Endothelial cell (in vitro differentiated cells): ENCODE data around the gene RPL7A. TPM values are rescaled to one million over a fixed set of nuclear protein-coding genes. Genes with fewer than 3 reads are reported as not detected.

Experiments used
- DNase-seq: peaks from one replicate; pipeline ENCODE4 v3.0.0; 2021; ENCODE audit warnings: low spot score
- H3K27ac Mint-ChIP-seq: one replicate; pipeline ENCODE4 v1.8.0; 2021; ENCODE audit warnings: mixed read lengths, inconsistent platforms; ENCODE audit not compliant: unreplicated experiment
- H3K27me3 Mint-ChIP-seq: one replicate; pipeline ENCODE4 v1.8.0; 2021; ENCODE audit warnings: mild to moderate bottlenecking, moderate library complexity, mixed read lengths, inconsistent platforms; ENCODE audit not compliant: unreplicated experiment
- H3K36me3 Mint-ChIP-seq: one replicate; pipeline ENCODE4 v1.8.0; 2021; ENCODE audit warnings: mild to moderate bottlenecking, low read depth, mixed read lengths, inconsistent platforms; ENCODE audit not compliant: unreplicated experiment
- H3K4me1 Mint-ChIP-seq: one replicate; pipeline ENCODE4 v1.8.0; 2021; ENCODE audit warnings: mild to moderate bottlenecking, mixed read lengths, inconsistent platforms; ENCODE audit not compliant: unreplicated experiment
- H3K4me3 Mint-ChIP-seq: one replicate; pipeline ENCODE4 v1.8.0; 2021; ENCODE audit warnings: mild to moderate bottlenecking, mixed read lengths, inconsistent platforms; ENCODE audit not compliant: unreplicated experiment
- H3K9me3 Mint-ChIP-seq: one replicate; pipeline ENCODE4 v1.8.0; 2021; ENCODE audit warnings: mixed read lengths, inconsistent platforms; ENCODE audit not compliant: unreplicated experiment
- total RNA-seq: library from RNA; stranded (reverse); fragmentation: NEBNext Ultra II Directional; extraction: Animal tissue kit (Norgen Biotek cat#: 25700); gene quantifications from one replicate; pipeline ENCODE4 v1.2.1, GENCODE V29; 2021; ENCODE audit not compliant: unreplicated experiment
- TF ChIP-seq, protein P1 (sequence below): fragments of 200-600 bp; sonication (generic); IDR thresholded peaks from one replicate; pipeline ENCODE4 v1.5.0; 2021; ENCODE audit warnings: antibody characterized with exemption; ENCODE audit not compliant: unreplicated experiment

The RPL7A gene
- total RNA-seq, 1 donor from 2014 or later = 2,006 TPM

DNA sequence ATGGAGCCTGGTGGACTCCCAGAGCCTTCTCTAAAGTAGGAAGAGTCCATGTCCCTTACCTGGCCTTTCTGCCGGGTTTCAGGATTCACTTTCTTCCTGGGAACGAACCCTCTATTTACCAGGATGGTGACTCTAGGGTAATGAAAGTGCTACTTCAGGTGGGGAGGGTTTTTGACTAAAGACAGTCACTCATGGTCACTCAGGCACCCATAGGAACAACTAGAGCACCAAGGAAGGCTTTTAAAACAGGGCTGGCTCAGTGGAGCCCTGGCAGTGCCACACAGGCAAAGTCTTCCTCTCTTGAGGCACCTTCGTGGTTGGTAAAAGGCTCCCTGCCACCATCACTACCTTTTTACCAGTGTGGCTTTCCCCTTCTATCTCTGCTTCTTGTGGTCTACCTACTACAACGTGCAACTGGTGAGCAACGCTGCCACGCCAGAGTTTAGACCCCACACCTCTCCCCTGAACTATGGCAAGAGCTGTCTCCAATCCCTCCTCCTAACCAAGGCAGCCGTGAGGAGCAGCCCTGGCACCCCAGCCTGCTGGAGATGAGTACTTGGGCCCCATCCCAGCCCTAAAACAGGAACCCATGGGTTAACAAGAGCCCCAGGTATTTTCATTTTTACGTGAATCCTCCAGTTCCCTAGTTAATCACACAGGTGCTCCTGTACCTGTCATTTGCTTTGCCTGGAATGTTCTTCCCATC lies 4.8 kb downstream of the RPL7A start:
- TF ChIP-seq, protein P1, sequence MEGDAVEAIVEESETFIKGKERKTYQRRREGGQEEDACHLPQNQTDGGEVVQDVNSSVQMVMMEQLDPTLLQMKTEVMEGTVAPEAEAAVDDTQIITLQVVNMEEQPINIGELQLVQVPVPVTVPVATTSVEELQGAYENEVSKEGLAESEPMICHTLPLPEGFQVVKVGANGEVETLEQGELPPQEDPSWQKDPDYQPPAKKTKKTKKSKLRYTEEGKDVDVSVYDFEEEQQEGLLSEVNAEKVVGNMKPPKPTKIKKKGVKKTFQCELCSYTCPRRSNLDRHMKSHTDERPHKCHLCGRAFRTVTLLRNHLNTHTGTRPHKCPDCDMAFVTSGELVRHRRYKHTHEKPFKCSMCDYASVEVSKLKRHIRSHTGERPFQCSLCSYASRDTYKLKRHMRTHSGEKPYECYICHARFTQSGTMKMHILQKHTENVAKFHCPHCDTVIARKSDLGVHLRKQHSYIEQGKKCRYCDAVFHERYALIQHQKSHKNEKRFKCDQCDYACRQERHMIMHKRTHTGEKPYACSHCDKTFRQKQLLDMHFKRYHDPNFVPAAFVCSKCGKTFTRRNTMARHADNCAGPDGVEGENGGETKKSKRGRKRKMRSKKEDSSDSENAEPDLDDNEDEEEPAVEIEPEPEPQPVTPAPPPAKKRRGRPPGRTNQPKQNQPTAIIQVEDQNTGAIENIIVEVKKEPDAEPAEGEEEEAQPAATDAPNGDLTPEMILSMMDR = no peak
- H3K27ac Mint-ChIP-seq = no peak overlapping the region
- peaks cover 41% of the 10 kb centered on the region for H3K36me3 Mint-ChIP-seq
- H3K27me3 Mint-ChIP-seq = peaks cover 15% of the 10 kb centered on the region
- H3K4me1 Mint-ChIP-seq = peaks cover 17% of the 10 kb centered on the region
- H3K4me3 Mint-ChIP-seq = no peak overlapping the region
- no peak for DNase-seq
- H3K9me3 Mint-ChIP-seq = no peaks in the 10 kb centered on the region

- peaks cover 17% of the 10 kb centered on the region for H3K27me3 Mint-ChIP-seq
- TF ChIP-seq, protein P1 = no peak
- H3K4me3 Mint-ChIP-seq = no peak overlapping the region
- DNase-seq = no peak
- no peaks in the 10 kb centered on the region for H3K9me3 Mint-ChIP-seq
- H3K27ac Mint-ChIP-seq = no peak overlapping the region
- peaks cover 15% of the 10 kb centered on the region for H3K4me1 Mint-ChIP-seq
- H3K36me3 Mint-ChIP-seq = peaks cover 48% of the 10 kb centered on the region
Observed at GRCh38 chr9:133353548-133353947, 5.5 kb downstream of the RPL7A start.

- H3K9me3 Mint-ChIP-seq = no peaks in the 10 kb centered on the region
- H3K4me1 Mint-ChIP-seq = peaks cover 6% of the 10 kb centered on the region
- H3K4me3 Mint-ChIP-seq = peak overlapping the region; percentile 98
- H3K27me3 Mint-ChIP-seq = peaks cover 5% of the 10 kb centered on the region
- TF ChIP-seq, protein P1 = no peak
- H3K36me3 Mint-ChIP-seq = peaks cover 39% of the 10 kb centered on the region
- no peak for DNase-seq
- no peak overlapping the region for H3K27ac Mint-ChIP-seq
Observed at GRCh38 chr9:133354766-133355165, 6.7 kb downstream of the RPL7A start.

DNA sequence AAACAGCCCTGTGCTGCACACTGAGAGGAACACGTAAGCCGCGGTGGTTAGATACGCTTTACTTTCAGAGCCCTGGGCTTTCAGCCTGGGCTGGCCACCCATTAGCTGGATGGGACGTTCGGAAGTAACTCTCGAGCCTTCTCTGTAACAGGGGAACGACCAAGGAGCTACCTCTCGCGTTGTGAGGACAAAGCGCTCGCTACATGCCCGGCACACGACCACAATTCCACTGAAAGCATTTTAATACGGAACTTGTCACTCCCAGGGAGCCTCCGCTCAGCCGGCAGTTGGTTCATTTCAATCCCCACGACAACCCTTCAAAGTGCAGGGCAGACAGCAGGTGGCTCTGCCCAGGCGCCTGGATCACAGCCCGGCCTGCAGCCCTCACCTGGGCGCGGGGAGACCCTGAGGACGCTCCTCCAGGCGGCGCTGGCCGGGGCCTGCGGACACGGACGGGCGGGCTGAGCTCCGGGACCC lies 7.9 kb downstream of the RPL7A start:
- Mint-ChIP-seq H3K36me3 (peaks cover 34% of the 10 kb centered on the region), H3K27me3 (peaks cover 5% of the 10 kb centered on the region), H3K4me3 (peak overlapping the region; percentile 98), H3K4me1 (peaks cover 6% of the 10 kb centered on the region), H3K27ac (peak overlapping the region; percentile 81), H3K9me3 (no peaks in the 10 kb centered on the region)
- TF ChIP-seq, protein P1 = no peak
- peak; percentile 27 for DNase-seq

GRCh38 chr9:133356391-133357091 lies 8.5 kb downstream of the RPL7A start, which contains the start of the genes SURF1 and SURF2:
Gene SURF1 (minus strand): TSS chr9:133356487. CDS start chr9:133356453, 34 bp downstream.
Gene SURF2 (plus strand): TSS chr9:133356550. CDS start chr9:133356593, 43 bp downstream.
- peak; percentile 69 for DNase-seq

More at GRCh38 chr9:133356391-133357091, 8.5 kb downstream of the RPL7A start, which contains the start of the genes SURF1 and SURF2:
- Mint-ChIP-seq H3K4me3 (peak within 1 kb of the TSS; percentile 98), H3K9me3 (no peaks in the 10 kb centered on the region), H3K27ac (peak within 1 kb of the TSS; percentile 81), H3K27me3 (peaks cover 5% of the 10 kb centered on the region), H3K4me1 (peaks cover 6% of the 10 kb centered on the region), H3K36me3 (peaks cover 35% of the 10 kb centered on the region)
- TF ChIP-seq, protein P1 = no peak
